Activated CD4-positive, alpha-beta T cell treated with anti-CD3 and anti-CD28 coated beads, Interleukin-2, Interleukin-4, amounts not matched to agents 100 ng/mL and 50 ng/mL, durations not matched to agents 16 hours and 8 hours (primary cell): ENCODE results near the gene TEAD1.

ENCODE experiments used
- DNase-seq: peaks from one replicate; pipeline ENCODE4 v3.0.0-alpha.2; 2020; ENCODE audit warnings: low spot score

TEAD1 gene

GRCh38 chr11:12811861-12812260 is 137.6 kb downstream of the TEAD1 start:
- DNase-seq, result no peak

DNA sequence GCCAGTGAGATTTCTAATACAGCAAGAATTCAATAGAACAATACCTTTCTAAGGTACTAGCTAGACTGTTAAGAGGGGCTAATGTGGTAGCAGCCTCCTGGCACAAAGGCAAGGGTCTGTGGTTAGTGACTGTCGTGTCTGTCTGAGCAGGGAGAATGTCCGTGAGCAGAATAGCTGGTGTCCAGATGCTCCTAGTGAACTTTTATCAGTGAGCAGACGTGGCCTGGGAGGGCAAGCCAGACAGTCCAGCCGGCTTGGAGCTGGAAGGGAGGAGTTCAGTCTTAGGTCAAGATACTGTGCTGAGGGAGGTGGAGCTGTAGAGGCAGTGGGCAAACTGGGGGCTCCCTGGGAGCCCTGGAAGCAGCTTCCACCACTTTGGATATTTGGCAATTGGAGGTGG is 138.6 kb downstream of the TEAD1 start:
- DNase-seq, result no peak

GRCh38 chr11:12813371-12814225 is 139.4 kb downstream of the TEAD1 start:
- no peak for DNase-seq

- no peak for DNase-seq
Measured at GRCh38 chr11:12815129-12815480, 140.9 kb downstream of the TEAD1 start.

GRCh38 chr11:12815931-12816494 is 141.8 kb downstream of the TEAD1 start:
- DNase-seq, result no peak

DNA sequence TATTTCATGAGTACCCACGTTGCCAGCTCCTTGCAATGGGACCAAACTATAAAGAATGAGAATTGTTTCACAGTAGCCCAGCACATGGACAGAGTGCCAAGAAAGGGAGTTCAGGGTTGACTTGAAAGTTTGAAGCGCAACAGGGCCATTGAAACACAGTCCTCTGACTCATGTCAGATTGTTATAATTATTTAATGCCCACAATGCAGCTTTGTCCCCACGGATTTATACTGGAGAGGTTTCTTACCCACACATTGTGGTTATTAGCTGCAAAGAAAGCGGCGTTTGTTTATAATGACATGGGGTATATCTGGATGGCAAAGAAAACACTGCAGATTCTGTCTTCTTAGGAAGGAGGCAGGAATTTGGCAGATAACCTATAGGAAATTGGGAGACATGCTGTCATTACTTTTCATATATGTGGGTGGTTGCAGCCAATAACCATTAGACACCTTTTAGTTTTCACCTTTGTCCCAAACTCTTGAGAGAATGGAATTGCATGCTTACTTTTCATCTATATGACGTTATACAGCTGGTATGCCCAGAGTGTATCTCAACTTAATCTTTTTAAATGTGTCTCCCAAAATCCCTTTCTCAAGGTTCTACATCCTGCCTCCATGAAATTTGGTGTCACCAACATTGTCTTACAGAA is 143.6 kb downstream of the TEAD1 start:
- DNase-seq, result no peak

DNA sequence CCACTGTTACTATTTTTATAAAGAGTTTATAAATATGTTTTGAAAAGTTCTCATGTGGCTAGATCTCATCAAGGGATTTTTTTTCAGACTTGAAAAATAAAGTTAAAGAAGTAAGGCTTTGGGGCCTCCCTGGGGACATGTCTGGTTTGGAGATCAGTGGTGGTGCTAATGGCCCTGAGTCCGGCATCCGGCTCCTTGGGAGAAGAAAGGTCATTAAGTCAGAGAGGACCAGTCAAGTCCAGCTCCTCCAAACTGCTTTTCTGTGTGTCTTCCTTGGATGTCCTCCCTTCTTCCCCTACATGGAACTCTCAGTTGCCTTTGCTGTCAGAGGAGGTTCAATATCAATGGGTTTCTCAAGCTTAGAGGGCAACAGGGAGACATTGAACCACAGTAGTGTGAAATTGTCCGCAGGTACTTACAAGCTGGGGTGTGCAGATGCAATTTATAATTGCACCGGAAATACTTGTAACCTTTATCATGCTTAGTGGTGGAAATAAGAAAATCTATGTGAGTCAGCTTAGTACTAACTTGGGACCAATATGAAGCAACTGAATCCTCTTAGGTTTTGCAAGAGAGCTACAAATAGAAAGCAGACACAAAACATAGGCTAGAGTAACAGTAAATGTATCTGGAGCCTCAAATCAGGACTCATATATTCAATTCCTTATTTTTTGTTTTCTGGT is 144.3 kb downstream of the TEAD1 start:
- DNase-seq, result no peak

DNA sequence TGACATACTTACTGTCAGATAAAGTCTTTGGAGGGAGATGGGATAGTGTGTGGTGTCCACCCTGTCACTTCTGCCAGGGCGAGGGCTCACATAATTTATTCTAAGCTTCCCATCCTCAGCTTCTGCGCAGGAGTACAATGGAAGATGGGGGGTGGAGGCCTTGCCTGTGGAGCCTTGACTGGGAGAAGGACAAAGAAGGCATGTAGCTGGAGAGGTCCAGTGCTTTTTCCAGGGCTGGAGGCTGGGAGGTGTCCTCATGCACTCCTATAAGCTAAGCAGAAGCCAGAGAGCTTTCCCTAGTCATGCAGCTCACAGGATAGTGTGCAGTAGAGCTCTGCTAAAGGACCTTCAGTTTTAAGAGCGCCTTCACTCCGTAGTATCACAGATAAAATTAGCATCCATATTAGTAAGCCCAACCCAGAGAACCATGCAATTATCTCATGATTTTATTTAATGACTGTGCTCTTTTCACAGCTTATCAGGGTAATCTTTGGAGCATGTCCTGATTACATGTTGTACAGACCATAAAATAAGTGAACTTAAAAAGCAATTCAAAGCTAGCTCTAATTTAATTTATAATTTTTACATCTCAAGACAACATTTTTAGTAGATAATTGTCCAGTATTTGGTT is 148.3 kb downstream of the TEAD1 start:
- DNase-seq, result no peak

DNA sequence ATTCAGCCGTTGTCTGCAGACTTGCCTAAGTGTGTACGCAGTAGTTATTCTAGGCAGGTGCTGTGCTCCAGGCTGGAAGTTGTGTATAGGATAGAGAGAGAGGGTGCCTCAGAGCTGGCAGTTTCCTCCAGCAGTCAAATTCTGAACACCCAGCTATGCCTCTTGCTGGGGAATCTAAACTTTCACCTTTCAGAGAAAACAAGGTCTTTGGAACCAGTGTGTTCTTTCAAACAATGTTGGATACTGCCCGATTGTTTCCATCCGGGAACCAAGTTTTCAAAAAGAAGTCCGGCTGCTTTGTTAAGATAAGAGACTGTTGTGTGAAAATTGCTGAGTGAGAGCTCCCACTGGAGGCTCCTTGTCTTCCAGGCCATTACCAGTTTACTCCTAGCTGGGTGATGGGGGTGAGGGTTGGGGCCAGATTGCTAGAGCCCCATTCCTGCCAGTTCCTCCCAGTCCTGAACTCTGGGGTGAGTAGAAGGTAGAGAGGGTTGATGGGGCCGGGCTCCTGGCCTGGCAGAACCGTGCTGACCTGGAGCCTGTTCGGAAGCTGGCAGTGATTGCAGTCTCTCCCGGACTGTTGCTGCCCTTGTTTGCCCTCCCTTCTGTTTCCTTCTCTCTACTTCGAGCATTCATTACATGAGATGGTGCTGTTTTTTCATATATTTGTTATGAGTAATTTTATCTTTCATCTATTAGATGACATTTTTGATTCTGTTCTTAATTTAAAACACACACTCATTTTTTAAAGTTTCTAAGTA is 150.2 kb downstream of the TEAD1 start:
- no peak for DNase-seq

- DNase-seq, result no peak
Measured at GRCh38 chr11:12826441-12826840, 152.2 kb downstream of the TEAD1 start.

DNA sequence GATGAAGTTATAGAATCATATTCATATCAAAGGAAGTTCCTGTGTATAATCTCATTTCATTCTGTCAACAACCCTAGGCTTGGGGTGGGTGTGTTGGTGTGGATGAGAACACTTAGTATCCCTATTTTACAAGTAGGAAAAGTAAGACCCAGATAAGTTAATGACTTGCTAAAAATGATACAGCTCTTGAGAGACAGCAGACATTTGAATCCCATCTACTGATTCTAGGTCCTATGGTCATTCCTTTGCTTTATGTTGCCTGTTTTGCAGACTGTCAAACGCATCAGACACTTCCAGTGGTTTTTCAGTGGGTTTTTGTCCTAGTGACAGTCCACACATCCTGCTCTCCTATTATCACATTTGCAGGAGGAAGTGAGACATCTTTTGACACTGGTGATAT is 153.1 kb downstream of the TEAD1 start:
- DNase-seq, result no peak

GRCh38 chr11:12827929-12828812 is 153.9 kb downstream of the TEAD1 start:
- DNase-seq, result no peak

DNA sequence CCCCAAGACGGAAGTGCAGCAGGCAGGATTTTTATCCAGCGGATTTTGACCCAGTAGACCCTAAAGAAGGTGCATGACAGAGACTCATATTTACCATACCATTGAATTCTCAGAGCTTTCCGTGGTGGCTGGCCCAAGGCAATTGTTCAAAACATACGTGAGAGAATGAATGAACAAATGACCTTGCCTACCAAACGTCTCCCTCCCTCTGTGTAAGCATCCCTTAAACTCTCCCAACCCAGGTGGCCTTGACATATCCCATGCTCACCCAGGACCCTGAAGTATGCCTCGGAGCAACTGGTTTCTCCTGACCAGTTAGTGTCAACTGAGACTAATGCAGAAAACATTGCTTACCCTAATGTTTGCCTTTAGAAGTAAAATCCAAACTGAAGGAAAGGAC is 154.9 kb downstream of the TEAD1 start:
- no peak for DNase-seq

DNA sequence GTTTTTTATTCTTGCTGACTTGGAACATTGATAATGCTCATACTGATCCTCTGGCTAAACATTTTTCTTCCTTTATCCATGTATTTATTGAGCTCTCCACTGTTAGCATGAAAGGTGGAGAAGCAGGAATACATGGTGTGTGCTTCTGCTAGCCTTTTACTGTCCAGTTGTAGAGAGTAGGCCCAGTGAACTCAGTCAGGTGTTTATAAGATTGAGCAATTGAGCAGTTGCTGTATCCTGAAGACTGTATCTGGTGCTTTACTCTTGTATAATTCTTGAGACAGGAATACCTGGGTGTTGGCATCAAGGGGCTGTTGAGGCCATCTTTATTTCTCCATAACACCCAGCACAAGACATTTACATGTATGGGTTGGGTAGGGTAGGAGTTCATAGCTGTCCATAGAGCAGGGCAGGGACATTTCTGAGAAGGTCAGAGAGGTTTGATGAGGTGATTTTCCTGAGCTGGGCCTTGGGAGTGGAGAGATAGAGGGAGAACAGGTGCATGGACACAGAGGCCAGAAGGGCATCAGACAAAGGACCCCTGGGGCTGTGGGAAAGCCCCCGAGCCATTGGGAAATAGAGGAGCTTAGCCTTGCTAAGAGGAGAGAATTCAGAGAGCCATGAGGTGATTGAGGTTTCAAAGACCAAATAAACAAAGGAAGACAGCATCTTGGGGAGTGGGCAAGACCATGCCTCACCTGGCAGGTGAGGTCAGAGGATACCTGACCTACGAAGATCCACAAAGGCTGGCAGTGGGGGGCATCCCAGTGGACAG is 155.5 kb downstream of the TEAD1 start:
- DNase-seq, result no peak

DNA sequence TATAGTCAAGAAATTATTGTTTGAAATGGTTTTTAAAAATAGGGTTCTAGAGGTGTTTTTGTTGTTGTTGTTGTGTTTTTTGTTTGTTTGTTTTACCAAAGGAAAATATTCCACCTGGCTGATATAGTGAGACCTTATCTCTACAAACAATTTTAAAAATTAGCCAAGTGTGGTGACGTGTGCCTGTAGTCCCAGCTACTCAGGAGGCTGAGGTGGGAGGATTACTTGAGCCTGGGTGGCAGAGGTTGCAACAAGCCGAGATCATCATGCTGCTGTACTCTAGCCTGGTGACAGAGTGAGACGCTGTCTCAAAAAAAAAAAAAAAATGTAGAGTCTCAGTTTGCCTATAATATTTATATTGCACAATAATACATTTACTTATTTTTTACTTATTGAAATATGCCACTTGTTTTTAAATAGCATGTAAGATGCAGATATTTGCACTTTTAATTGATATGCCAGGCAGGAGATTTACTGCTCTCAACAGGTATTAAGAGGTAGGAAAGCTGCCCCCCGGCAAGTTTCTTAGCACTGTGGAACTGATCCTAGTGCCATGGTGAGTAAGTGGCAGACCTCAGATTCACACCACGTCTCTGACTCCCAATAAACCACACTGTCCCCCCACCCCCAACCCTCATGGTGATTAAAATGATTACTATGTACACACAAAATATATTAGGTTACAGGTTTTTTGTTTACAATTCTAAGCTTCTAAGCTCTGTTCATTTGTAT is 157.4 kb downstream of the TEAD1 start:
- no peak for DNase-seq

GRCh38 chr11:12832480-12833224 is 158.4 kb downstream of the TEAD1 start:
- no peak for DNase-seq

DNA sequence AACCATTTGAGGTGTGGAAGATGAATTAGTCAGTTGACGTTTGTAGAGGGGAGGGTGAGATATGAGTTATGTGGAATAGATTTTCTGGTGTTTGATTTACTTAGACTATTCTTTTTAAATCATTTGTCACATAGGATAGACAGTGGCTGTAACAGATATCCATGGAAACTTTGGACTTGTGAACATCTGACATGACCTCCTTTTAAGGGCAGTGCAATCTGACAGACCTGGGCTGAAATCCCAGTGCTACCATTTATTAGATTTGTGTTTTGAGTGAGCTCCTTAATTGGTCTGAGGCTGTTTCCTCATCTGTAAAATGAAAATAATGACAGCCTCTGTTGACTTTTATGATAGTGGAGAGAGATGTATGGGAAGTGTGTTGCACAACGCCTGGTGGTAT is 159.9 kb downstream of the TEAD1 start:
- no peak for DNase-seq

DNA sequence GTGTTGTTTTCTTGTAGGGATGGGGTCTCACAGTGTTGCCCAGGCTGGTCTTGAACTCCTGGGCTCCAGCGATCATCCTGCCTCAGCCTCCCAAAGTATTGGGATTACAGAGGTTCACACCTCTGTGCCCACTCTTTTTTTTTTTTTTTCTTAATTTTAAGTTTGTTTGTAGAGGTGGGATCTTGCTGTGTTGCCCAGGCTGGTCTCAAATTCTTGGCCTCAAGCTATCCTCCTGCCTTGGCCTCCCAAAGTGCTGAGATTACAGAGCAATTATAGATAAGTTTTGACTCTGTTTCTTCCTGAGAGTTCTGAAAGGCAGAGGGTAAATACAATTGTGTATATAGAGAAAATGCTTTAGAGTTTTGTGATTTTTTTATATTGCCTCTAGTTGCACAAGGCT is 160.4 kb downstream of the TEAD1 start:
- no peak for DNase-seq
